GM18867 (cell line): ENCODE measurements around the gene SAPCD1.
"Not testable (repeated sequence)": the region's sequence is repeated elsewhere in the genome, so short reads cannot be mapped to it uniquely, and the experiment has no call there.

Experiments used
- ATAC-seq: cut with Tn5 transposase; IDR thresholded peaks from one replicate; pipeline ENCODE4 v1.9.1; 2021; ENCODE audit warnings: mild to moderate bottlenecking, moderate library complexity; ENCODE audit not compliant: unreplicated experiment

Gene SAPCD1

DNA sequence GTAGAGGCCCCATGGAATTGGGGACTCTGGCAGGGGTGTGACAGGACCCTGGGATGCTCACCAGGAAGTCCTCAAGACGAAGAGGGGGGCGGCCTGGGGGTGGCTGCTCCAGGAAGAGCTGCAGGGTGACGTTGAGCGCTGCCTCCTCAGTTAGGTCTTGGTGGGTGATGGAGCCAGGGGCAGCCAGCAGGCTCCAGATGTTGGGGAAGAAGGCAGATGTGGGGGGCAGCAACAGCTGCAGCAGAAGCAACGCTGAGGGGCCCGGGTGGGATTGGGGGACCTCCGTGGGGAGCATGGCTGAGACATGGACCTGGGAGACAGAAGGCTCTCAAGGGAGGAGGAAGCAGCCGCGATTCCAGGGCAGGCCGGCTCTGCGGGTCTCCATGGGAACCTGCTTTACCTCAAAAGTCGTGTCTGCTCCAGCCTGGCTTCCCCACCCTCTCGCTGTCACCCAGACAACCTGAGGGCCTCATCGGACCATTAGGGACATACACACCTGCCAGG lies 14.1 kb downstream of the SAPCD1 start:
- ATAC-seq: no peak

DNA sequence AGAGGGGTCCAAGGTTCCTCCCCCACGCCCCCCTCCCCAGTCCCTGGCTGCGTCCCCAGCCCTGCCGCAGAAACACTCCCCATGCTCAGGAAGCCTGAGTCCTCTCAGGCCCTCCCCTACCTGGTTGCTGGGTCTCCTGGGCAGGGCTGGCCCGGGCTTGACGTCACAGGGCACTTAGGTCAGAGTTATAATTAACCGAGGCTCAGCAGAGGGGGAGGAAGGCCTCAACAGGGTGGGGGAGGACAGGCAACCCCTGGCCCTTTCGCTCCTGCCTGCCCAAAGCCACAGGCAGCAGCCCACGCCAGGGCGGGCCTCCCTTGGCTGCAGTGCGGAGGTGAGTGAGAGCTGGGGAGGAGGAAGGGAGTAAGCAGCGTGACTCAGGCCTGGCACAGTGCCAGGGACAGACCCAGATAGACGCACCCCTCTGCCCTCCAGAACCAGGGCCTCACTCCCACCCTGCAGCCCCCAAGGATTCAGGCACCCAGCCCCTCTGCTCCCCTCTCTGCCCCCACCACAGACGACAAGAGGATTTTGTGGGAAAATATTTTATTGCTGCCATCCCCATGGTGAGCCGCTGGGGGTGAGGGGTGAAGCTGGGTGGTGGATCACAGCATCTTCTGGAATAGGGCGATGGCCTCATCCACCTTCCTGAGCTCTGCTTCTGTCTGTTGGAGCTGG lies 14.7 kb downstream of the SAPCD1 start, which contains the start of gene VWA7:
Gene VWA7, minus strand, starts transcription at position 340 of the 678 bp plus-strand sequence. CDS start 549 bp downstream, outside the sequence.
- no peak for ATAC-seq

DNA sequence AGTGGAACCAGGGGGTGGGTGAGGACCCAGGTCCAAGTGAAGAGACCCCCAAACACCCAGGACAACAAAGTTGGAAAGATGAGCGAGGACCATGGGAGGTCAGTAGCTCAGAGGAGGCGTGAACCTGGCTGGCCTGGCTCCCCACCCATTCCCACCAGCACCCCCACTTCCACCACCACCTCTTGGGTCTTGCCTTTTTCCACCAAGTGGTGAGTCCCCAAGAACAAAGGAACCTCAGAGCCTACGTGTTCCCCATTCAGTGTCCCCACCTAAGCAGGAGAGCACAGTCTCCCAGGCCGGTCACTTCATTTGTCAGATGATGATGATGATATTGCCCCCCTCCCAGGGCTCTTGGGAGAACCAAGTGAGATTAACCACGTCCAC lies 15.2 kb downstream of the SAPCD1 start:
- ATAC-seq: no peak

DNA sequence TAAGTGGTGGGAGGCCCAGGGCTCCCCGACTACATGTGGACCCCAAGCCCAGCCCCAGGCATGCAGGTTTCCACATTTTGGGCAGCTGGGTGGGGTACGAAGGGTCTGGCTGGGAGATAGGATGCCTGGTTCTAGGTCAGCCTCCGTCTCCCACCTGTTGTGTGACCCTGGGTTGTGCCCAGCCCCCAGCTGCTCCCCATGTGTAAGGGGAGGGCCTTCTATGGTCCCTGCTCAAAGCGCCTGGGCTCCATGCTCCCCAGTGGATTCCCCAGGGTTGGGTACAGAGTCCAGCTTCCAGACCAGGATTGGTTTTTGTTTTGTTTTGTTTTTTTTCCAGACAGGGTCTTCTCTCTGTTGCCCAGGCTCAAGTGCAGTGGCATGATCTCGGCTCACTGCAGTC lies 15.7 kb downstream of the SAPCD1 start:
- no peak for ATAC-seq

DNA sequence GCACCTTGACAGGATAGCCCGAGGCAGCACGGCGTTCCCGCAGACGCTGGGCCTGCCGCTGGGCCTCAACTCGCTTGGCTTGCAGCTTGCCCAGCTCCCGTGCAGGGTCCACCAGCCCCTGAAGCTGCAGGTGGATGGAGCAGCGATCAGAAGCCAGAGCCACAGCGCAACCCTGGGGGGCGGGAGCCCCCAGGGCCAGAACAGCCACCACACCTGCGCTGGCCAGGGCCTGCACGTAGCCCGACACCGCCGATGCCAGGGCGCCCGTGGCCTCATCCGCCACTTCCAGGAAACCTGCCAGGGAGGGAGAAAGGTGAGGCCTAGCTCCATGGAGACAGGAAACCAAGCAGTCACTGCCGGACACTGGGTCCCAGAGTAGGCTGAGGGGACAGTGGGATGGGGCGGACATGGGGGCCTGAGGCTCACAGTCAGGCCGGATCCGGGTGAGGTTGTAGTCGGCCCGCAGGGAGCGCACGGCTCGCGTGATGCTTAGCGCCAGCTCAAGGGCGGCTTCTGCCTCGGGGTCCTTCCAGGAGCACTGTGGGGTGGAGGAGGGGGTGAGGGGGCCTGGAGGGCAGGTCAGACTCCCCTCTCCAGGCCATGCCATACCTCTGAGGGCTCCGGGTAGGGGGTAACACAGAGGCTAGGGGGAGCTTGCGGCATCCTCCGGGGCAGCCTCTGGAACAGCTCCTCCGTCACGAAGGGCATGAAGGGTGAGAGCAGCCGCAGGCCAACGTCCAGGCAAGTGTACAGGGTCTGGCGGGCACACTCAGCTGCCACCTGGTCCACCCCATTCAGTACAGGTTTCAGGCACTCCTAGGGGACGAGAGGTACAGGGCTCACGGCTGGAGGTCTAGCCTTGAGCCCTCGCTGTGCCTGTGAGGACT lies 16.8 kb downstream of the SAPCD1 start:
- no peak for ATAC-seq

DNA sequence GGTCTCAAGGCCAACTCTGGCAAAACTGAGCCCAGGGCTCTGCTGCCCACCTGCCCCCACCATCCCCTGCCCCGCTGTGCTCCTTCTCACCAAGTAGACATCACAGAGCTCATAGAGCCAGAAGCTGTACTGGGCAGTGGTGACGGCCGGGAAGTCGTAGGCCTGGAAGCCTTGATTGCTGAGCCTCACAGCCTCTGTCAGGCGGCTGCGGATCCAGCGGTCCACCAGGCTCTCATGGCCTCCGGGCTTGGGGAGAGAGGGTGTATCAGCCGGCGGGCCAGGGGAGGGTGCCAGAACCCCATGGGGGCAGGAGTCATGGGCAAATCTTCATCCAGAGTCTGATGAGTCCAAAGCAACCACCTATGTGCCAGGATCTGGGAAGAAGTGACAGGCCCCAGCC lies 17.5 kb downstream of the SAPCD1 start:
- no peak for ATAC-seq

DNA sequence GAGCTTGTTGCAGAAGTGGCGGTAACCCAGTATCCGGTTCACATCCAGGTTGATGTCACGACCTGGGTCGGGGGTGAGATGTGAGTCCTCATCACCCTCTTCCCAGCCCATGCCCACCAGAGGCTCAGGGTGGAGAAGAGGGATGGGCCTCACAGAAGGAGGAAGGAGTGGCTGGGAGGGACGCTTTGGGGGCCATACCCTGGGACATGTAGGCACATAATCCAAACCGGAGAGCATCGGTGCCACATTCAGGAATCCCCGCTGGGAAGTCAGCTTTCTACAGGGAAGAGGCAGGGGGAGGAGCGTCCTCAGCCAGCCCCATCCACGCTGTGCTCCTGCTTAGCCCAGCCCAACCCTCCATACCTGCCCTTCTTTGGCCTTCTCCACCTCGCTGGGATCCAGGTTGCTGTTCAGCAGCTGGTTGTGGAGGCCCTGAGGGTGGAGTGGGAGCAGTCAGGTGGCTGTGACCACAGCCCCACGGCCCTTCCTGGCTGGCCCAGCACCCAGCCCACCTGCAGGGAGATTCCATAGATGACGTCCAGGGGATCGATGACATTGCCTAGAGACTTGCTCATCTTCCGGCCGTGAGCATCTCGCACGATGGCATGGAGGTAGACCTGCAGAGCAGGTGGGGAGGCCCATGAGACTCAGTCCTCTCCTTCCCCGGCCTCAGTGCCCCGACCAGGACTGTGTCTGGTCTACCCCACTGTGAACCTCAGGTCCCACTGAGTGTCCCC lies 18.2 kb downstream of the SAPCD1 start:
- ATAC-seq: no peak

GRCh38 chr6:31781244-31782125 lies 19.0 kb downstream of the SAPCD1 start:
- ATAC-seq: no peak

DNA sequence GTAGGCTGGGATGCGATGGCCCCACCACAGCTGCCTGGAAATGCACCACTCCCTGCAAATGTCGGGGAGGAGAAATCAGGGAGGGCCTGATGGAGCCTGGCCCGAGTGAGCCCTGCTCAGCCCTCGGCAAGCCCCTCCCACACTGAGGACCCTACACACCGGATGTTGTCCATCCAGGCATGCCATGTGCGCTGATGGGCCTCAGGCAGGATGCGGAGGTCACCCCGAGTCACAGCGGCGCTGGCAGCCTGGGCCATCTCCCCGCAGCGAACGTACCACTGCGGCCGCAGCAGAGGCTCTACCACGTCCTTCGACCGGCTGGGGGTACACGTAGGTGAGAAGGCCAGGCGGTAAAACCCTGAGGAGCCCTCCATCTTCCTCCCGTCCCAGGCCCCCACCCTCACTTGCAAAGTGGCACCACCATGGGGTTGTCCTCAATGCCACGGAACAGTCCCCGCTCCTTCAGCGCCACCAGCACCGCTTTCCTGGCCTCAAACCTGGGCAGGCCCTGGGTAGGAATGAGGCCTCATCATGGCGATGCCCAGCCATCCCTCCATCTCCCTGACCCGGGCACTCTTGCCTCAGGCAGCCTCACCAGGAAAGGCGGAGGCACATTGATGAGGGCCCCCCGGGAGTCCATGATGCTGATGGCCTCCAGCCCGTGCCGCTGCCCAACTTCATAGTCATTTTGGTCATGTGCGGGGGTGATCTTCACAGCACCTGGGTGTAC lies 19.8 kb downstream of the SAPCD1 start:
- no peak for ATAC-seq

DNA sequence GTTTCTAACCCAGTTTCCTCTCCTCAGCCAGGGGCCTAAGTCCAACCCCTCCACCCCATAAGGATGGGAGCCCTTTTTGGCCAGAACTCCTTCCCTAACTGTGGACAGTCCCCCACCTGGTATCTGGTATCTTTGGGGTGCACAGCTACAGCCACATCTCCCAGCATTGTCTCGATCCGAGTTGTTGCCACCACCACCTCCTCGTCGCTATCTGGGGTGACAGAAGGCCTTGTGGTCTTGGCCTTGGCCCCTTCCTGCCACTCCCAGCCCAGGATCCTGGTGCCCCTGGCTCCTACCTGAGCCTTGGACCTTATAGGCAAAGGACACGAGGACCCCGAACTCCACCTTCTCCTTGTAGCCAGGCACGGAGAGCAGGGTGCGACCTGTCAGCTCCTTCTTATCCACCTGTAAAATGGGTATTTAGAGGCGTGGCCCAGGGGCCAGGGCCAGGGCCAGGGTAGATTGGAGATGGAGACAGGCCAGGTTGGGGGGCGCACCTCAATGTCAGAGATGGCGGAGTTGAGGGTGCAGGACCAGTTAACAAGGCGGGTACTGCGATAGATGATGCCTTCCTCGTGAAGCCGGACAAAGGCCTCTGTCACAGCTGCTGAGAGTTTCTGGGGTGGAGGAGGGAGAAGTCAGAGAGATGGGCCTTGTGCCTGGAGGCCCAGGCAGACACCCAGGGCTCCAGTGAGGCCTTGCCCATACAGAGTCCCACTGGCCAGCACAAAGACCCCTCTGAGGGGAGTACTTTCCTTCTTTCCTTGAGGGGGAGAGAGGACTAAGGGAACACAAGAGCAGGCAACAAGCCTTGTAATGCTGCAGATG lies 21.9 kb downstream of the SAPCD1 start:
- ATAC-seq: no peak

DNA sequence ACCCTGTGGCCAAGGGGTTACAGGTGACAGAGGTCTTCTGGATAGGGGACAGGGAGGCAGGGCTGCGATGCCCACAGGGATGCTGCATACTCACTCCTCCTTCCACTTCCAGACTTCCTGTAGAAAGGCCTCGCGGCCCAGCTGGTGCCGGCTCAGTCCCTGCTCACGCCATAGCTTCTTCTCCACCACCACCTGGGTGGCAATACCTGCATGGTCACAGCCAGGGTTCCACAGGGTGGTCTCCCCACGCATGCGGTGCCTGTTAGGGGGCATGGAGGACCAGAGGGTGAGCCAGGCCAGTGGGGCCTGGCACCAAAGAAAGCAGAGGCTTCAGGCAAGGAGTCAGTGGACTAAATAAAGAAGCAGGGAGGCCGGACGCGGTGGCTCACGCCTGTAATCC lies 23.0 kb downstream of the SAPCD1 start:
- no peak for ATAC-seq

DNA sequence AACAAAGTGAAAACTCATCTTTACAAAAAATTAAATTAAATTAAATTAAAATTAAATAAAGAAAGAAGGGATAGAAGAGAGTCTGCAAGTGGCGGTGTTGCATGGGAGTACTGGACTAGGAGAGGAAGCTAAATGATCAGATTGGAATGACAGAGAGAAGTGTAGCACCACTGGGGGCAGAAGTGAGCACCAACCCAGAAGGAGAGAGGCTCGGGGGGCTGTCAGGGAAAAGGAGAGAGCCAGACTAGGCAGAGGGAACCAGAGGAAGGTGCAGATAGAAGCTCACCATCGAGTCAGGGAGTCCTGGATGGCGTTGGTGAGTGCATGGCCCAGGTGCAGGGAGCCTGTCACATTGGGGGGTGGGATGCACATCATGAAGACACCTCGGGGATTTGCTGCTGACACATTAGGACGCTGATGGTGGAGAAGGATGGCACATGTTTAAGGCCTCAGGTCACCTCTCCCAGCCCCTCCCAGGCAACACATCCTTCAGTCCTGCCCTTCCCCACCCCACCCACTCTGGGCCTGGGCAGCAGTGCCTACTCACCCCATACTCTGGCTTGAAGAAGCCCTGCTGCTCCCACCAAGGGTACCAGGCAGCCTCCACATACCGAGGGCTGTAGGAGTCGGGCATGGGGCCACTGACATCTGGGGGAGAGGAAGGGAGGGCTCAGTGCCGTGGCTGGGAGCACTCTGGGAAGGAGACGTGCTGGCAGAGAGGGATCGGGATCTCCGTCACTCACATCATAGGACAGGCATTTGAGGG lies 29.1 kb downstream of the SAPCD1 start:
- ATAC-seq: no peak

DNA sequence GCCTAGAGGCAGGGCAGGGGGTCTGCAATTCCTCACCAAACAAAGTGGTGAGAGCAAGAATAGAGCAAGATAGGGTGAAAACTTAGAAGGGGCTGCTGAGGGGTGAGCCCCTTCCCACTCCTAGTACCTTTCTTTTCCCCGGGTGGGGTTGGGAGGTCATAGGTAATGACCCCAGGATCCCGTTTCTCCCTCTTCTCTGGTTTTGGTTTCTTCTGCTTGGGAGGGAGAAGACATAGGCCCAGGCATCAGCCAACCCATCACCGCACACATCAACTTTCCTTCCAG lies 29.6 kb downstream of the SAPCD1 start:
- ATAC-seq: no peak

DNA sequence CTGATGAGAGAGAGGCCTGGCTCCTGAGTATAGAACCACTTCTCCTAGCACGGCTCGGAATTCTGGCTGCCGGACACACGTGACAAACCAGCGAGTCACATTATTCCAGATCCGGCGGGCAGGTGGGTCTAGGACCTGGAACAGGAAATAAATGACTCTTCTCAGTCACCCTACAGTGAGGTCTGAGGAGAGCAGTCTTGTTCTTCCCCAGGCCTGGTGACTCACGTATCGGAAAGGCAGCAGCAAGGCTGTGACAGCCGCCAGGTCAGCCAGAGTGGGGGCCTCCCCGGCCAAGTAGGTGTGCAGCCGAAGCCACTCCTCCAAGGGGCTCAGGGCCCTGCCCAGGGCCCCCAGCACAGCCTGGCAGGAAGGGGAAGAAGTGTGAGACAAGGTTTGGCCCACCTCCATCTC lies 30.3 kb downstream of the SAPCD1 start:
- no peak for ATAC-seq

DNA sequence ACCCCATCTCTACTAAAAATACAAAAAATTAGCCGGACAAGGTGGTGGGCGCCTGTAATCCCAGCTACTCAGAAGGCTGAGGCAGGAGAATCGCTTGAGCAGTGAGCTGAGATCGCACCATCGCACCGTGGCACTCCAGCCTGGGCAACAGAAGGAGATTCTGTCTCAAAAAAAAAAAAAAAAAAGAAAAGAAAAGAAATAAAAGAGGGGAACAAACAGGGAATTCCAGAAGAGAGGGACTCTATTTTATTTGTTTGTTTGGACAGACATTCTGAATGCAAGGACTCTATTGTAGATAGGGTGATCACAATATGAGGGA lies 31.4 kb downstream of the SAPCD1 start:
- not testable (repeated sequence) for ATAC-seq

- ATAC-seq: no peak
These were observed 31.9 kb downstream of the SAPCD1 start for GRCh38 chr6:31794294-31794865.

DNA sequence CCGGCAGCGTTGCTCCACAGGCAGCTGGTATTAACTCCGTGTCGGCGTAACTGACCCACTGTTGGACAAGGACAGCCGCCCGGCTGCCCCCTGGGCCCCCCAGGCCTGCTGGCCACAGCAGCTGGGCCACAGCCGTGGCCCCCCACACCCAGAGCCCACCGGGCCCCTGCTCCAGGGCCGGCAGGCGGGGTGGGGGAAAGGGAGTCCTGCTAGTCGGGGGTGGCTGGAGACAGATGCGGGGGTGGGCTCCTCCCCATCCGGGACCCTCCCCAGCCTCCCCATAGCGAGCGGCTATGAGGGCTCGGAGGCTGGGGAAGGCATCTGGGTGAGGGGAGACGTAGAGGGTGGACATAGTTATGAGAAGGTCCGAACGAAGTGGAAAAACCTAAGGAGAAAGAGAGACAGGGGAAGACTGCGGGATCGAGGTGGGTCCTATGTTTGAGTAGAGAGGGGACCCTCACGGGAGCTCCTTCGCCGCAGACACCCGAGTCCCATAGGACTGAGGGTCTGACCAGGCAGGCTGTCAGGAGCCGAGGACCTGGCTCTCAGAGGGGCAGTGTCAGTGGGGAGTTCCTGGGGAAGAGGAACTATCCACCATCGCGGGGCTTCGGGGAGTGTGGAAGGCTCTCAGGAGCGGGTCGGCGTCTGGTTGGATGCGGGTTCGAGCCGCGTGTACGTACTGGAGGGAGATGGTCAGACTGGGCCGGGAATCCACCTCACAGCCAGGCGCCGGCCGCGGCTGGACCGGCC lies 32.6 kb downstream of the SAPCD1 start:
- peak; percentile 17 for ATAC-seq
